ENCODE data around the gene MGLL.
"Not testable (repeated sequence)": the region's sequence is repeated elsewhere in the genome, so short reads cannot be mapped to it uniquely, and the experiment has no call there.

Gene MGLL

DNA sequence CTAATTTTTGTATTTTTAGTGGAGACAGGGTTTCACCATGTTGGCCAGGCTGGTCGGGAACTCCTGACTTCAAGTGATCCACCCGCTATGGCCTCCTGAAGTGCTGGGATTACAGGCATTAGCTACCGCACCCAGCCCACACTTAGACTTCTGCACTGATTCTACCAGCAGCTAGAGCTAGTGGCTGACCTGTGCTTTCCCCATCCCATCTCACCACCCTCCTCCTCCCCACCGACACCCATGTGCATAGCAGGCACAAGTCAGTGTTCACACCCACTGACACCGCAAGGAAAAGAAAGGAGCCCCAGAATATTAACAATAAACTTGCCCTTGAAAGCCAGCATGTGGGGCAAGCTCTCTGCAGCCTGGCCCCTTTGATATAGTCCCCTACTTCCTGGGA lies 160.7 kb downstream of the MGLL start:
- TF ChIP-seq, protein P1, sequence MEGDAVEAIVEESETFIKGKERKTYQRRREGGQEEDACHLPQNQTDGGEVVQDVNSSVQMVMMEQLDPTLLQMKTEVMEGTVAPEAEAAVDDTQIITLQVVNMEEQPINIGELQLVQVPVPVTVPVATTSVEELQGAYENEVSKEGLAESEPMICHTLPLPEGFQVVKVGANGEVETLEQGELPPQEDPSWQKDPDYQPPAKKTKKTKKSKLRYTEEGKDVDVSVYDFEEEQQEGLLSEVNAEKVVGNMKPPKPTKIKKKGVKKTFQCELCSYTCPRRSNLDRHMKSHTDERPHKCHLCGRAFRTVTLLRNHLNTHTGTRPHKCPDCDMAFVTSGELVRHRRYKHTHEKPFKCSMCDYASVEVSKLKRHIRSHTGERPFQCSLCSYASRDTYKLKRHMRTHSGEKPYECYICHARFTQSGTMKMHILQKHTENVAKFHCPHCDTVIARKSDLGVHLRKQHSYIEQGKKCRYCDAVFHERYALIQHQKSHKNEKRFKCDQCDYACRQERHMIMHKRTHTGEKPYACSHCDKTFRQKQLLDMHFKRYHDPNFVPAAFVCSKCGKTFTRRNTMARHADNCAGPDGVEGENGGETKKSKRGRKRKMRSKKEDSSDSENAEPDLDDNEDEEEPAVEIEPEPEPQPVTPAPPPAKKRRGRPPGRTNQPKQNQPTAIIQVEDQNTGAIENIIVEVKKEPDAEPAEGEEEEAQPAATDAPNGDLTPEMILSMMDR (IDR thresholded peaks at IDR 0.05; ENCODE audit: control insufficient read depth, insufficient read depth, low read depth, low read length, missing control alignments), result no peak
- H3K4me3 ChIP-seq (ENCODE audit: control insufficient read depth, low read depth, low read length), result no peak overlapping the region
- DNase-seq (ENCODE audit: low read depth), result no peak

DNA sequence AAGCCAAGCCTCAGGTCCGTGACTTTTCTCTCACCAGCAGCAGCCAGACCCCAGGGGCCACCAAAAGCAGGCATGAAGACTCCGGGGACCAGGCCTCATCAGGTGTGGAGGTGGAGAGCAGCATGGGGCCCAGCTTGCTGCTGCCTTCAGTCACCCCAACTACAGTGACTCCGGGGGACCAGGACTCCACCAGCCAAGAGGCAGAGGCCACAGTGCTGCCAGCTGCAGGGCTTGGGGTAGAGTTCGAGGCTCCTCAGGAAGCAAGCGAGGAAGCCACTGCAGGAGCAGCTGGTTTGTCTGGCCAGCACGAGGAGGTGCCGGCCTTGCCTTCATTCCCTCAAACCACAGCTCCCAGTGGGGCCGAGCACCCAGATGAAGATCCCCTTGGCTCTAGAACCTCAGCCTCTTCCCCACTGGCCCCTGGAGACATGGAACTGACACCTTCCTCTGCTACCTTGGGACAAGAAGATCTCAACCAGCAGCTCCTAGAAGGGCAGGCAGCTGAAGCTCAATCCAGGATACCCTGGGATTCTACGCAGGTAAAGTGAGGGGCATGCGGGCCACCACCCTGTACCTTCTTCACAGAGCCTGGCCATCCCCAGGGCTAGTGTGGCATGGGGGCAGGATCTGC lies 161.6 kb downstream of the MGLL start:
- DNase-seq (ENCODE audit: low read depth), result no peak
- no peak overlapping the region for H3K4me3 ChIP-seq (ENCODE audit: control insufficient read depth, low read depth, low read length)
- TF ChIP-seq, protein P1 (IDR thresholded peaks at IDR 0.05; ENCODE audit: control insufficient read depth, insufficient read depth, low read depth, low read length, missing control alignments), result no peak

DNA sequence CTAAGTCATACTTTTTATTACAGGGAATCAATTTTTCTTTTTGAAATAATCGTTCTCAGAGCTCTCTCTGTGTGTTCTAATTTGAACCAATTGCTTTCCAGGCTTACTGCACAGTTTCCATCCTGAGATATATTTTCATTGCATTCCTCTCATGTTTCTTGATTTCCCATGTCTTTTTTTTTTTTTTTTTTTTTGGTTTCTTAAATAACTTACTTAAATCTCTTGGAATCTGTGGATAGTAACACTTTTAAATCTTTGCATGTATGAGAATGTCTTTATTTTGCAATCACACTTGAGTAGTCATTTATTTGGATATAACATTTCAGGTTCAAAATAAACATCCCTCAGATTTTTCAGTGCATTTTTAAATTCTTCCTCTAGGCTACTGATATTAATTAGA lies 164.1 kb downstream of the MGLL start:
- no peak overlapping the region for H3K4me3 ChIP-seq (ENCODE audit: control insufficient read depth, low read depth, low read length)
- DNase-seq (ENCODE audit: low read depth), result no peak
- TF ChIP-seq, protein P1 (IDR thresholded peaks at IDR 0.05; ENCODE audit: control insufficient read depth, insufficient read depth, low read depth, low read length, missing control alignments), result no peak

DNA sequence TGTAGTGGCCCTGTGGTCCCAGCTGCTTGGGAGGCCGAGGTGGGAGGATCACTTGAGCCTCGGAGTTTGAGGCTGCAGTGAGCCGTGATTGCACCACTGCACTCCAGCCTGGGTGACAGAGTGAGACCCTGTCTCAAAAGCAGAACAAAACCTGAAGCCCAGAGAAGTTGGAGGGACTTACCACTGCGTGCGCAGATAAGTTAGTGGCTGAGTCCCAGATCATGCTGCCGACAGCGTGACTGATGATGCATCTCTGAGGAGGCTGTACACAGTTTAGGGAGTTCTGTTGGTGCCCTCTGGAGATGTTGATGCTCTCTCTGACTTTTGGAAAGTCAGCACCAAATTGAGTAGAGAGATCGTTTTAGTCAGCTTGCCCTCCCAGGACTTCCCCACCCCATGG lies 165.4 kb downstream of the MGLL start:
- no peak for DNase-seq (ENCODE audit: low read depth)
- TF ChIP-seq, protein P1 (IDR thresholded peaks at IDR 0.05; ENCODE audit: control insufficient read depth, insufficient read depth, low read depth, low read length, missing control alignments), result no peak
- no peak overlapping the region for H3K4me3 ChIP-seq (ENCODE audit: control insufficient read depth, low read depth, low read length)

DNA sequence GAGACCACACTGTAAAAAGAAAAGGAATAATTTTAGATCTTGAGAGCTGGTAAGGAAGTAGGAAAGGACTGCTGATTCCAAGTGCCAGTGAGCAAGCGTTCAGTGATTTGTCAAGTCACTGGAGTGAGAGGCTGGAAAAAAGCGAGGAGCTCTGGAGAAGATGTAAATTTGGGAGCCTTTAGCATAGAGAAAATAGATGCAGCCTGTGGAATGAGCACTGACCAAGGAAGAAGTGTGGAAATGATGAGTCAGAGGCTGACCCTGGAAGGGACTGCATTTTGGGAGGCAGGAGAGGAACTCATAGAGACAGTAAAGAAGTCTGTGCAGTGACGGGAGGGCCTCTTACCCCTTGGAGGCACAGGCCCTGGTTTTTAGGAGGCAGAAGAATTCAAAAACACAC lies 166.7 kb downstream of the MGLL start:
- H3K4me3 ChIP-seq (ENCODE audit: control insufficient read depth, low read depth, low read length), result no peak overlapping the region
- DNase-seq (ENCODE audit: low read depth), result peak; percentile 44
- TF ChIP-seq, protein P1 (IDR thresholded peaks at IDR 0.05; ENCODE audit: control insufficient read depth, insufficient read depth, low read depth, low read length, missing control alignments), result no peak

GRCh38 chr3:127654993-127655392 lies 167.3 kb downstream of the MGLL start:
- H3K4me3 ChIP-seq (ENCODE audit: control insufficient read depth, low read depth, low read length); DNase-seq (ENCODE audit: low read depth): not testable (repeated sequence)

DNA sequence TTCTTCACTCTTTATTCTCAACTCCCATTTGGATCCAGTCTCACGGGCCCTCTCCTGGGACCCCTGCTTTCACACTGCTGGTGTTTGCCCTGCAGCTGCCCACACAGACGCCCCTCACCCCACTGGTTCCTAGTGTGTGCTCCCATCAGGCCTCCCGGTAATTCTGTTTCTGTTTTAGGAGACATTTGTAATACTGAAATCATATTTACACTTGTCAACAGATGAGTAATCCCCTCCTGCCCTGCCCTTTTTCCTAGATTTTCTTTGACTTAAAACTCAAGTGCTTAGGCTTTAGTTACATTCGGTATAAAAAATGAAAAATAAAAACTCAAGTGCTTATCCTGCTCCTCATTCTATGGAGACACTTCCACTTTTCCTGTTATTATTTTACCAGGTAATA lies 167.9 kb downstream of the MGLL start:
- TF ChIP-seq, protein P1 (IDR thresholded peaks at IDR 0.05; ENCODE audit: control insufficient read depth, insufficient read depth, low read depth, low read length, missing control alignments), result no peak
- no peak for DNase-seq (ENCODE audit: low read depth)
- no peak overlapping the region for H3K4me3 ChIP-seq (ENCODE audit: control insufficient read depth, low read depth, low read length)

All from AG09309 (cell line).